Spleen (tissue), 11 donors: ENCODE data around the gene BAHCC1. TPM values are rescaled to one million over a fixed set of nuclear protein-coding genes. Genes with fewer than 3 reads are reported as not detected.

Experiments
- DNase-seq: peaks from one replicate; pipeline ENCODE4 v3.0.0-alpha.2; 2020
- H3K27ac ChIP-seq, 8 donors: fragments of 200-600 bp; sonication (generic) in 7 of 8; 1 replicate in 4 of 8; 2 replicates in 4 of 8; pipeline versions ENCODE4 v1.5.0 to v1.8.0; 2016 to 2021; ENCODE audit warnings: inconsistent platforms in 4 of 8, mild to moderate bottlenecking in 4 of 8, moderate library complexity in 1 of 8
- H3K27me3 ChIP-seq, 7 donors: fragments of 200-600 bp; sonication (generic) in 6 of 7; replicated peaks in 1 of 7; 1 replicate in 4 of 7; 2 replicates in 3 of 7; pipeline versions ENCODE4 v1.5.0 to v1.8.0; 2016 to 2021; ENCODE audit warnings: inconsistent platforms in 3 of 7, mild to moderate bottlenecking in 1 of 7
- H3K36me3 ChIP-seq, 6 donors: fragments of 200-600 bp; sonication (generic) in 5 of 6; 1 replicate in 4 of 6; 2 replicates in 2 of 6; pipeline versions ENCODE4 v1.5.0 to v1.8.0; 2016 to 2021; ENCODE audit warnings: inconsistent platforms in 2 of 6
- H3K4me1 ChIP-seq, 6 donors: fragments of 200-600 bp; sonication (generic) in 5 of 6; 1 replicate in 3 of 6; 2 replicates in 3 of 6; pipeline versions ENCODE4 v1.5.0 to v1.8.0; 2016 to 2021; ENCODE audit warnings: inconsistent platforms in 3 of 6
- H3K4me3 ChIP-seq, 8 donors: fragments of 200-600 bp; sonication (generic) in 7 of 8; 1 replicate in 4 of 8; 2 replicates in 4 of 8; pipeline versions ENCODE4 v1.5.0 to v1.8.0; 2016 to 2021; ENCODE audit warnings: inconsistent platforms in 4 of 8, mild to moderate bottlenecking in 4 of 8, moderate library complexity in 2 of 8
- H3K9me3 ChIP-seq, 8 donors: fragments of 200-600 bp; sonication (generic) in 7 of 8; 1 replicate in 4 of 8; 2 replicates in 4 of 8; pipeline versions ENCODE4 v1.5.0 to v1.8.0; 2016 to 2021; ENCODE audit warnings: inconsistent platforms in 4 of 8
- POLR2A ChIP-seq, 3 donors: fragments of 450-650 bp; IDR thresholded peaks; one replicate each; pipeline ENCODE4 v1.5.1; 2017; ENCODE audit warnings: antibody characterized with exemption in 3 of 3, mild to moderate bottlenecking in 1 of 3
- POLR2AphosphoS5 ChIP-seq, 3 donors: sonication (generic); formaldehyde crosslinking; IDR thresholded peaks; one replicate each; pipeline ENCODE4 v1.5.1; 2017; ENCODE audit warnings: antibody characterized with exemption in 3 of 3
- WGBS, 5 donors: extraction: QIAGEN DNeasy Blood & Tissue Kit in 3 of 5; methylation state at CpG; one replicate each; pipeline versions ENCODE4 v1.1.5 to v1.1.7; 2013 to 2018; 5-methylcytosine and 5-hydroxymethylcytosine counted together
- intact Hi-C: fragments of 100-400 bp; cut with DNase I; formaldehyde crosslinking; loops from one replicate; pipeline ENCODE4 v1.15.0; 2023; ENCODE audit warnings: low total_unique reads
- polyA plus RNA-seq, 3 donors: library from polyadenylated mRNA; stranded (reverse); fragments of 200-250 nt; gene quantifications; one replicate each; pipeline ENCODE4 v1.2.1, GENCODE V29; 2013
- total RNA-seq, 7 donors: library from RNA; depleted of rRNA in 3 of 7; stranded (reverse); fragments of >200 nt in 3 of 7; fragmentation: NEBNext Ultra II Directional in 4 of 7; extraction: Animal tissue kit (Norgen Biotek cat#: 25700) in 4 of 7; gene quantifications; one replicate each; pipeline versions ENCODE4 v1.1.0 to v1.2.1, GENCODE V29; 2016 to 2021
- TF ChIP-seq, protein P1 (sequence below), 11 experiments: fragments of 200-600 bp in 7 of 11; fragments of 450-650 bp in 4 of 11; sonication (generic) in 4 of 11; IDR thresholded peaks in 8 of 11; conservative IDR thresholded peaks in 3 of 11; 1 replicate in 7 of 11; 2 replicates in 4 of 11; pipeline versions ENCODE4 v1.4.0 to v1.8.0; 2016 to 2021; ENCODE audit warnings: antibody characterized with exemption in 11 of 11, inconsistent platforms in 4 of 11, mild to moderate bottlenecking in 1 of 11
- donor health status: healthy with polysubstance abuse.
- donor health status: DM: no; HTN: no; CAD: no; lungs with moderate emphysema.
- donor health status: DM: no; HTN: no; CAD: no.
- donor health status: Bipolar disorder and iron deficiency.
- donor health status: healthy.
- donor health status: DM: no; HTN: no; CAD: no.
- donor health status: DM: yes; HTN: yes; CAD: no.

BAHCC1 gene
- total and polyA plus RNA-seq, 10 donors = 1.7 to 20.3 (median 12.4) TPM

GRCh38 chr17:81482673-81483072 is 87.4 kb downstream of the BAHCC1 start:
- DNase-seq = no peak

GRCh38 chr17:81483085-81483861 is 88.0 kb downstream of the BAHCC1 start:
- 23 to 37% (median 34%) methylated on average over 18 to 29 of the region's 29 CpGs for WGBS, 5 donors
- intact Hi-C loops = loop anchor here (10.0 kb wide), 1 partner anchor 228 kb away; no protein-coding TSS in a partner anchor
- Histone ChIP-seq H3K4me3 (peak overlapping the region in 7 of 8 donors; percentile 24 to 65 (median 42)), H3K27me3 (peaks cover 0 to 78% (median 11%) of the 10 kb centered on the region in 7 donors), H3K4me1 (peaks cover 32 to 80% (median 68%) of the 10 kb centered on the region in 6 donors), H3K27ac (peak overlapping the region in 4 of 8 donors; percentile 16 to 57 (median 26)), H3K9me3 (no peaks in the 10 kb centered on the region), H3K36me3 (no peaks in the 10 kb centered on the region)
- TF ChIP-seq, protein P1, sequence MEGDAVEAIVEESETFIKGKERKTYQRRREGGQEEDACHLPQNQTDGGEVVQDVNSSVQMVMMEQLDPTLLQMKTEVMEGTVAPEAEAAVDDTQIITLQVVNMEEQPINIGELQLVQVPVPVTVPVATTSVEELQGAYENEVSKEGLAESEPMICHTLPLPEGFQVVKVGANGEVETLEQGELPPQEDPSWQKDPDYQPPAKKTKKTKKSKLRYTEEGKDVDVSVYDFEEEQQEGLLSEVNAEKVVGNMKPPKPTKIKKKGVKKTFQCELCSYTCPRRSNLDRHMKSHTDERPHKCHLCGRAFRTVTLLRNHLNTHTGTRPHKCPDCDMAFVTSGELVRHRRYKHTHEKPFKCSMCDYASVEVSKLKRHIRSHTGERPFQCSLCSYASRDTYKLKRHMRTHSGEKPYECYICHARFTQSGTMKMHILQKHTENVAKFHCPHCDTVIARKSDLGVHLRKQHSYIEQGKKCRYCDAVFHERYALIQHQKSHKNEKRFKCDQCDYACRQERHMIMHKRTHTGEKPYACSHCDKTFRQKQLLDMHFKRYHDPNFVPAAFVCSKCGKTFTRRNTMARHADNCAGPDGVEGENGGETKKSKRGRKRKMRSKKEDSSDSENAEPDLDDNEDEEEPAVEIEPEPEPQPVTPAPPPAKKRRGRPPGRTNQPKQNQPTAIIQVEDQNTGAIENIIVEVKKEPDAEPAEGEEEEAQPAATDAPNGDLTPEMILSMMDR (IDR thresholded peaks at IDR 0.05 in 8 of 11, conservative IDR thresholded peaks at IDR 0.05 in 3 of 11) = no peak
- TF ChIP-seq POLR2AphosphoS5 (IDR thresholded peaks at IDR 0.05) = peak; percentile 58 to 76 (median 64)
- peak; percentile 92 for DNase-seq

More at GRCh38 chr17:81482673-81483072, 87.4 kb downstream of the BAHCC1 start:
- no peaks in the 10 kb centered on the region for H3K36me3 ChIP-seq
- no peaks in the 10 kb centered on the region for H3K9me3 ChIP-seq
- peaks cover 0 to 72% (median 11%) of the 10 kb centered on the region in 7 donors for H3K27me3 ChIP-seq
- peaks cover 32 to 75% (median 63%) of the 10 kb centered on the region in 6 donors for H3K4me1 ChIP-seq
- no peak overlapping the region for H3K4me3 ChIP-seq
- TF ChIP-seq, protein P1 (IDR thresholded peaks at IDR 0.05 in 8 of 11, conservative IDR thresholded peaks at IDR 0.05 in 3 of 11) = no peak
- TF ChIP-seq POLR2A (IDR thresholded peaks at IDR 0.05) = no peak
- H3K27ac ChIP-seq = peak overlapping the region in 2 of 8 donors; percentile 16 to 57
- 61 to 75% (median 72%) methylated on average over 11 of the region's 11 CpGs for WGBS, 5 donors
- intact Hi-C loops = loop anchor here (10.0 kb wide), 1 partner anchor 228 kb away; no protein-coding TSS in a partner anchor

GRCh38 chr17:81483862-81484194 is 88.6 kb downstream of the BAHCC1 start:
- Histone ChIP-seq H3K27me3 (peaks cover 0 to 84% (median 11%) of the 10 kb centered on the region in 7 donors), H3K4me3 (peak overlapping the region; percentile 24 to 65 (median 41)), H3K36me3 (no peaks in the 10 kb centered on the region), H3K27ac (peak overlapping the region in 4 of 8 donors; percentile 16 to 57 (median 26)), H3K9me3 (no peaks in the 10 kb centered on the region), H3K4me1 (peaks cover 38 to 86% (median 72%) of the 10 kb centered on the region in 6 donors)
- TF ChIP-seq POLR2AphosphoS5 (IDR thresholded peaks at IDR 0.05) (no peak), POLR2A (IDR thresholded peaks at IDR 0.05) (no peak)
- TF ChIP-seq, protein P1 (IDR thresholded peaks at IDR 0.05 in 8 of 11, conservative IDR thresholded peaks at IDR 0.05 in 3 of 11) = no peak
- 8 to 19% (median 13%) methylated on average over 16 to 32 of the region's 32 CpGs for WGBS, 5 donors
- intact Hi-C loops = loop anchor here (10.0 kb wide), 1 partner anchor 229 kb away; no protein-coding TSS in a partner anchor
- DNase-seq = no peak
